ENCODE results near the gene AKR1B15. TPM values are rescaled to one million over a fixed set of nuclear protein-coding genes. Genes with fewer than 3 reads are reported as not detected.
"Not testable (repeated sequence)": the region's sequence is repeated elsewhere in the genome, so short reads cannot be mapped to it uniquely, and the experiment has no call there.

Gene AKR1B15
- total RNA-seq = not detected in 2 replicates

DNA sequence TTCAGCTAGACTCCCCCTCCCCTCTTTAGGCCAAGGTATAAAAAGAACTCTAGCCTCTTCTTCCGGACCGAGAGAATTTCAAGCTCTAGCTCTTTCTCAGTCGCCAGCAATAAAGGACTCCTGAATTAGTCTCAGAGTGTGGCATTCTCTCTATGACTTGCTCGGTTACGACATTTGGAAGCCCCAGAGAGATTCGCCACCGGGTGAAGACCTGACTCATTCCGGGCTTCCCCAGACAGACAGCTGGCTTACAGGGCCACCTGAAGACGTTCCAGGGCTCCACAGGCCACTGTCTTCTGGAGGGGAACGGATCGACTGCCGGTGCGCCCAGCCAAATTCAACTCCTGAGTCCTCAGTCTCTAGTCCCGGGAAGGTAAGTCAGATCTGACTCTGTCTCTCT is at the start of gene AKR1B15:
Gene AKR1B15, plus strand, starts transcription at position 234 of the 400 bp plus-strand sequence. CDS start 15,510 bp downstream, outside the sequence.
- DNase-seq (ENCODE audit: extremely low read depth, low read depth, low spot score) = no peak

DNA sequence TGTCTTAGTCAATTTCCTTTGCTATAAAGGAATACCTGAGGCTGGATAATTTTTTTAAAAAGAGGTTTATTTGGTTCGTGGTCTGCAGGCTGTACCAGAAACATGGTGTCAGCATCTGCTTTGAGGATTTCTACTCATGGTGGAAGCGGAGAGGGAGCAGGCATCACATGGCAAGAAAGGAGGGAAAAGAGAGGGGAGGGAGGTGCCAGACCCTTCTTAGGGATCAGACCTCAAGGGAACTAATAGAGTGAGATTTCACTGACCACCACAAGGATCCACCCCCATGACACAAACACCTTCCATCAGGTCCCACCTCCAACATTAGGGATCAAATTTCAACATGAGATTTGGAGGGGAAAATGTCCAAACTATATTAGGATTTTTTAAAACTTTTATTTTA is 48.5 kb upstream of the AKR1B15 start:
- no peak for DNase-seq (ENCODE audit: extremely low read depth, low read depth, low spot score)

DNA sequence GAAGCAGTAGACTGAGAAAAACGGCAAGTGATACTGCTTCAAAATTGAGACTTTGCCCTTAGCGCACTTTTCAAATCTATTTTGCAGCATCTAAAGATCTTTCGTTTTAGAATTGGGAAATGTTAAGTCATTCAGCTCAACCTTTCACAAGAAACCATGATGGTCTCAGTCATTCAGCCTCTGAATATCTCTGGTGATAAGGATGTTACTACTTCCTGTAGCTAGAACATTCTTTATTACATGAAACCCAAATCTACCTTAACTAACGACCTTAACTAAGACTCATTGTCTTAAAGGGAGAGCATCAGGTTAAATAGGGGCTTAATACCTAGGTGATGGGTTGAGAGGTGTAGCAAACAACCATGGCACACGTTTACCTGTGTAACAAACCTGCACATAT is 47.9 kb upstream of the AKR1B15 start:
- no peak for DNase-seq (ENCODE audit: extremely low read depth, low read depth, low spot score)

DNA sequence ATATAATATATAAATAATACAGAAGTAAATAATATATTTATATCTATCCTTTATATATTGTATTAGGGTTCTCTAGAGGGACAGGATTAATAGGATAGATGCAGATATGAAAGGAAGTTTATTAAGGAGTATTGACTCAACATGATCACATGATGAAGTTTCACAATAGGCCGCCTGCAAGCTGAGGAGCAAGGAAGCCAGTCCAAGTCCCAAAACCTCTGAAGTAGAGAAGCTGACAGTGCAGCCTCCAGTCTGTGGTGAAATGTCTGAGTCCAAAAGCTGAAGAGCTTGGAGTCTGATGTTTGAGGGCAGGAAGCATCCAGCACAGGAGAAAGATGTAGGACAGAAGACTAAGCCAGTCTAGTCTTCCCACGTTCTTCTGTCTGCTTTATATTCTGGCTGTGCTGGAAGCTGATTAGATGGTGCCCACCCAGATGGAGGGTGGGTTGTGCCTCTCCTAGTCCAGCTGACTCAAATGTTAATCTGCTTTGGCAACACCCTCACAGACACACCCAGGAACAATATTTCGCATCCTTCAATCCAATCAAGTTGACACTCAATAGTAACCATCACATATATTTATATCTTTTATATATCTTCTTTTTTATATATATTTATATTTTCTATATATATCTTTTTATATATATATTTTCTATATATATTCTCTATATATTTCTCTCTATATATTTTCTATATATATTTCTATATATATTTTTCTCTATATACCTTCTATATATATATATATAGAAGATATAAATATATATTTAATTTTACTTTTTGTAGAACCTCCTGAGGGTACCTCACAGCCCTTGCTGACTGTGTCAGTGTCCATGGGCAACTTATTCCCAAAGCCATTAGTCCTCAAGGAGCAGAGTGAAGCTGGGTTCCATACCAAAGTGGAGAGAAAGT is 46.2 kb upstream of the AKR1B15 start:
- no peak for DNase-seq (ENCODE audit: extremely low read depth, low read depth, low spot score)

DNA sequence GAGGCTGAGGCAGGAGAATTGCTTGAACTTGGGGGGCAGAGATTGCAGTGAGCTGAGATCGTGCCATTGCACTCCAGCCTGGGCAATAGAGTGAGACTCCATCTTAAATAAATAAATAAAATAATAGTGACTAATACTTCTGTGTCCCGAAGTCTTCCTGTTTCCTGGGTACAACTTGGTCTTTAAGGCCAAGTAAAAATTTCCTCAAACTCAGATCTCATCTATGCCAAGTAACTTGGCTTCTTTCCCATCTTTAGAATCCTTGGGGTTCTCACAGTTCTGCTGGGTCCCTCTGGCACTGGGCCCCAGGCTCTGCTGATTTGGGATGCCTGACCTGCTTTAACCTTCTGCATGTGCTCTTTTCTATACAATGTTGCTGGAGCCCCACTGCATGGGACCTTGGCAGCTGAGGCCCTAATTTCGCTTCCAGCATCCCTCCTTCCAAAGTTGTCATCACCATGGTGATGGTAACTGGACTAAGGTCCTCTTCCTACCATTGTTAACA is 44.2 kb upstream of the AKR1B15 start:
- no peak for DNase-seq (ENCODE audit: extremely low read depth, low read depth, low spot score)

DNA sequence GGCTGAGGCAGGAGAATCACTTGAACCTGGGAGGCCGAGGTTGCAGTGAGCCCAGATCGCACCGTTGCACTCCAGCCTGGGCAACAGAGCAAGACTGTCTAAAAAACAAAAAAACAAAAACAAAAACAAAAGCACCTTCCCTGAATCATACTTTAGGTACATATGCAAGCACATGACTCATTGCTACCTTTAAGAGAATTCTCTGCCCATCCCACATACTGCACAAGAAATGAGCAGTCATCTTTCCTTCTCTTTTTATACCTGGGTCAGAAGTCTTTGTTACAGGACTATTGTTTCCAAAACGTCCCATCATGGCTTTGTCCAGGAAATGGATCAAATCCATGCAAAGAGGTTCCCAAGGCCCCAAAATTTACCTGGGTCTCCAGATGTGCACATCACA is 43.1 kb upstream of the AKR1B15 start:
- DNase-seq (ENCODE audit: extremely low read depth, low read depth, low spot score) = no peak

DNA sequence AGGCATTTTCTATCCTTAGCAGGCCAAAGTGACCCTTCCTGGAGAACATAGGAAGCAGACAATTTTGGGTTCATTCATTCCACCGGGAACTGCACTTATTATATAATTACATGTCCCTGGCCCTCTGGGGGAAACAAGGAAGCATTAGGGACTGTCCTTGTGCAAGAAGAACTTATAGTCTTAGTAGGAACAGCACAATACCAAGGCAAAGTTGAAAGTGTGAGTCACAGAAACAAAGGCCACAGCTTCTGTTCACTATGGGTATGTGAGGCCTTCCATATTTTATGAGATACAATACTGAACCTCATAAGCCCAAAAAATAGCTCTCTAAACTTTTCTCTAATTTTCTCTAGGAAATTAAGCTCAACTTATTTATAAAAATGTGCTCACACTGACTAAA is 39.9 kb upstream of the AKR1B15 start:
- DNase-seq (ENCODE audit: extremely low read depth, low read depth, low spot score) = no peak

DNA sequence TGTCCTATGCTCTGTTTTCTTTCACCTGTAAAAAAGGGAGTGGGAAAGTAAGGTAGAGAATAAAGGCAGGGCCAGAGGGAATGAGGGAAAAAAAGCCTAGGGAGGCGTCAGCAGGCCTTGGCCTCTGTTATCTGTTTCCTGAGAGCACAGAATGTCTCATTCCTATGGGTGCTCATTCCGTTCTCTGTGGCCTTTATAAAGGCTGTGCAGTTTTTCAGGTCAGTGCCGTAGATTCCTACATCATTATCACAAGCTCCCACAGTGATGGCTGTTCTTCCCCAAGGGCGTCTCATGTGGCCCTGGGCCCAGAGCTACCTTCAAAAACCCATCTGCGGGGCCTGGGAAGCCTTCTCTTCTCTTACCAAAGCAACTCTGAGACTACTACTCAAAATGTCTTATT is 38.3 kb upstream of the AKR1B15 start:
- no peak for DNase-seq (ENCODE audit: extremely low read depth, low read depth, low spot score)

DNA sequence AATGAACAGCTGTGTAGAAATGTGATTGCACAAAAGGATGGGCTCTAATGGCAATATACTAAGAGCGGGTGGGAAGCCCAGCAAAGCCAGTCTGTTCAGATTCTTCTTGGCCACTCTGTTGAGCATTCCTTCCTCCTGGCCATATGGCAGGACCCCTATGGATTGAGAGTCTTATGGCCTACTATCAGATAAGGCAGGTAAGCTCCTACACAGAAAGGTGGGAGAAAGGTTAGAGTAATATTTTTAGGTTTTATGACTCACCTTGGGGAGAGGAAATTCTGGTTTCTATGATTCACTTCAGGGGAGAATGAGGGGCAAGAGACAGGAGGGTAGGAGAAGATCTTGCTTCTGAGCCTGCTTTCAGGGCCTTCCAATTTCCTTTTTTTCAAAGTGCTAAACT is 36.6 kb upstream of the AKR1B15 start:
- no peak for DNase-seq (ENCODE audit: extremely low read depth, low read depth, low spot score)

DNA sequence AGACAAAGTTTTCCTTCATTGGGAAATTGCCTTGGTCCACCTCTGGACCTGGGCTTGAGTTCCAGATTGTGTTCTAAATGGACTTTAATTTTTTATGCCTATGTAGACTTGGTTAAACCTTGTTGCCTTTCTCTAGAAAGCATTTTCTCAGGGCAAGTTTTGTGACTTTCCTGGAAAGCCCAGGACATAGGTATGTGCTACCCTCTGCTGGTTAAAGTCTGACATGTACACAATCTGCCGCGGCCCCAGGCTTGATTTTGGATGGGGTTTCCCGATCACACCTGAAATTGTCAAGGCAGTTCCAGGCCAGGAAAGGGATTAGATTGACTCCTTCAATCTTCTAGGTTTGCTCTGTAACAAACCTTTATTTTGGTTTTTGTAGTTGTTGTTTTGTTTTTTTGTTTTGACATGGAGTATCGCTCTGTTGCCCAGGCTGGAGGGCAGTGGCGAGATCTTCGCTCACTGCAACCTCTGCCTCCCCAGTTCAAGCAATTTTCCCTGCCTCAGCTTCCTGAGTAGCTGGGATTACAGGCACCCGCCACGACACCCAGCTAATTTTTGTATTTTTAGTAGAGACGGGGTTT is 35.6 kb upstream of the AKR1B15 start:
- no peak for DNase-seq (ENCODE audit: extremely low read depth, low read depth, low spot score)

DNA sequence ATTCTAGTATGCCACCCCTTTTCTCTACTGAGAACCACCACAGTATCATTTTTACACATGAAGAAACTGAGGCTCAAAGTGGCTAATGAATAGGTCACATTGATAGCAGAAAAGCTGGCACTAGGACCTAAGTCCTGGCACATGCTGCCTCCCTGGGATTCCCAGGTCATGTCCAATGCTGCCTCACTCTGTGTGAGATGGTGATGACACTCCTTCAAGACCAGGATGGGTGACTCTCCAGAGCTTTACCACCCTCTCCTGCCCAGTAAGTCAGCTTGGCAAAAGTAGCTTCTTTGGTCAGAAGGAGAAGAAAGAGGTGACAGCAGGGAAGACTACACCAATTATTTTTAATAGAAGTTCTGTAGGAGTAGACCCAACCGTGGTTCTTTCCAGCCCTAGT is 34.8 kb upstream of the AKR1B15 start:
- no peak for DNase-seq (ENCODE audit: extremely low read depth, low read depth, low spot score)

DNA sequence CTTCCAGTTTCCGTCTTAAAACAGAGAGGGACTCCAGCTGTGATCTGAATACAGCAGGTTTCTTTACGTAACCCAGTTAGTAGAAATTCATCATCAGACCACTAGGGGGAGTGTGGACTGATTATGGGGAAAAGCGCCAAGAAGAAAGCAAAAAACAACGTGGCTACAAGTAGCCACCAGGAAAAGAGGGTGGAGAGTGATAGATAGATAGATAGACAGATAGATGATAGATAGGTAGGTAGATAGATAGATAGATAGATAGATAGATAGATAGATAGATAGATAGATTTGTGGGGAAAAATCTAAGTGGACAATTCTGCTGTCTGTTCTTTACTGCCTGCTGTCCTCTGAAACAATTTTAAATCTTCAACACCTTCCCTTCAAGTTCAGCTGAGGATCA is 34.2 kb upstream of the AKR1B15 start:
- DNase-seq (ENCODE audit: extremely low read depth, low read depth, low spot score) = peak; percentile 66

DNA sequence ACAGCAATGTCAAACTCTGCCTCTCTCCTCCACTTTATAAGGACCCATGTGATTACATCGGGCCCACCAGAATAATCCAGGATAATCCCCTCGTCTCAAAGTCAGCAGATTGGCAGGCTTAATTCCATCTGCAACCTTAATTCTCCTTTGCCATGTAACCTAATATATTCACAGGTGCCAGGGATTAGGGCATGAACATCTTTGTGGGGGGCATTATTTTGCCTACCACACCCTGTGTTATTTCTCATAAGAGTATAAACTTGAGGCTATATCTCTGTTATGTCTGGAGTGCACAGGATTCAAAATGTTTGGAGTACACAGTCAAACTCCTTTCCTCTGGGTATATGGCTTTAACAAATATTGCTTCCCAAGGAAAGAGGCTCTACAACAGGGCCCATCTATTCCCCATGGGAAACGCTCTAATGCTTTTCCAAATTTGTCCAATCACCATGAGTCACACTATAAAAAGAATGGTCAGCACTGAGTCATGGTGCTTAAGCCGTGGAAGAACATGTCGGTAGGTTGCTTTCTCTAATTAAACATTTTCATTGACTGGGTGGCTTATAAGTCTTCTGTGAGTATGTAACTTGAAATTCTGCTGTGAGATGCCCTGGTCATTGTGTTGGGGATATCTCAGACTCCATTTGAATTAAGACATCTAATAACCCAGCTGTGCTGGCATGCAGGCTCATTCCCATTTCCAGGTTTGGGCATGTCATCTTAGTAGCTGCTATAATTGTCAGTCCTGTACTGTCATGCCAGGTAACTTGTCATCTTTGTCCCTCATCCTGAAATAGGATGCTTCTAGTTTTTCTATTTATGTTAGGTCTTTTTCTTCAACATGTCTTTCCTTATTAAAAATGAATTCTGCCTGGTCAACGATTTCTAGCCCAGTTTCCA is 33.1 kb upstream of the AKR1B15 start:
- no peak for DNase-seq (ENCODE audit: extremely low read depth, low read depth, low spot score)

DNA sequence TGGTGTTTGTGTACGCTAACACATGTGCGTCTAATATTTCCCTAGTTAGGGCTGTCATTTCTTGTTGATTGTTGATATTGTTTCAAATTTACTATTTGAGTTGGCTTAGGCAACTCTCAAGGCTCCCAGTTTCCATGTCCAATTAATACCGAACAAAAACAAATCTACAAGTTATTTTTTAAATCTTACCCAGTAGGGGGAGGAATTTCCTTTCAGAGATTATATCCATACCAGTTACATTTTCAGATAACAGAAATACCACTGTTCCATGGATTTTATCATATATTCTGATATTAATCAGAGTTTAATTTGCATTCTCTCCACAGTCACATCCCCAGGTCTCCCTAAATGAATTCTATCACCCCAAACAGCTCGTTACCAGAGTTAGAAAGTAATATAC is 28.8 kb upstream of the AKR1B15 start:
- no peak for DNase-seq (ENCODE audit: extremely low read depth, low read depth, low spot score)

DNA sequence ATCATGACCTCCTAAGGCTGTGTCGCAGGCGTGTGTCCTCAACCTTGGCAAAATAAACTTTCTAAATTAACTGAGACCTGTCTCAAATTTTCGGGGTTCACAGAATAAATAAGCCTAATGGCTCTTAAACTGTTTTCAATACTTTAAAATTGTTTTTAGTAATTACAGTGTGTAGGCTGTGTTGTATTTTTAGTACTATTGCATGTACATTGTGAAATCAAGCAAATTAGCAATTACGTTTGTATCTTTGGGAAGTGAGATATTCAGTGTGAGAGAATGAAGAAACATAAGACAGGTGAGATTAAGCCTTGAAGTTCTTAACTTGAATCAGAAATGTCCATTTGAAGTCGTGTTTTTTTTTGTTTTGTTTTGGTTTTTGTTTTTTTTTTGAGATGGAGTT is 26.3 kb upstream of the AKR1B15 start:
- DNase-seq (ENCODE audit: extremely low read depth, low read depth, low spot score) = no peak

DNA sequence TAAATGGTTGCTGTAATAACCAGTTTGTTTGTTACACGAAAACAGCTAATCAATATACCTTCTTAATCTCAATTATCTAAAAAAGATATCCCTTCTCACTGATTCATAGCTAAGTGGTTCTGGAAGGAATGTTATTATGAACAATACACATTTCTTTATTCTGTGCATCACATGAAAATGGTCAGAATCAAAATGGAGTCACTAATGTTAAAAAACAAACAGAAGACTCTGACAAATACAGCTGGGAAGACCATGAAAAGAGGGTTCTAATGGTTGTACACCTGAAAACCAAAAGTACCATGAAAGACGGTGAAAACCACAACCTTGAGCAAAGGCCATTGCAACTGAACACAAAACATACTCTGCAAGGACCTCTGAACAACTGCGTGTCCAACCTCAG is 23.5 kb upstream of the AKR1B15 start:
- DNase-seq (ENCODE audit: extremely low read depth, low read depth, low spot score) = not testable (repeated sequence)

DNA sequence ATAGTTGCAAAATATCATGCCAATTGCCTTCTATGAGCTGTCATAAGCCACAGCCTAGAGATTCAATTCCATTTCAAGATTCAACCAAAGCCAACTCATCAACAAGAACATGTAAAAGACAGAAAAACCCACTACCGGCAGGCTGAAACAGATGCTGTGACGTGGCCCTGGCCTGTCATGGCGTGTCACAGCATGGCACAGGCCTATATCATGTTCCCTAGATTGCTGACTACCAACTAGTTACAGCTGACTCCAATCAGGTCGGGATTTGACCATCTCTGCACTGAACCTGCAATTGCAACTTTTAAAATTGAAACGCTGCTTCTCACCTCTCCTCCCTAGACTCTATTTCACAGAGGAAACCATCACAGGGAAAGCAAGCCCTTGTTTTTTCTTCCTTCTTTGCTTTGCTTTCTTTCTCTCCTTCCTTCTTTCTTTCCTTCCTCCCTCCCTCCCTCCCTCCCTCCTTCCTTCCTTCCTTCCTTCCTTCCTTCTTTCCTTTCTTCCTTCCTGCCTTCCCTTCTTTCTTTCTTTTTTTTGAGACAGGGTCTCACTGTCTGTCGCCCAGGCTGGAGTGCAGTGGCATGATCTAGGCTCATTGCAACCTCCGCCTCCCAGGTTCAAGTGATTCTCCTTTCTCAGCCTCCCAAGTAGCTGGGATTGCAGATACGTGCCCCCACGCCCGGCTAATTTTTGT is 22.2 kb upstream of the AKR1B15 start:
- not testable (repeated sequence) for DNase-seq (ENCODE audit: extremely low read depth, low read depth, low spot score)

DNA sequence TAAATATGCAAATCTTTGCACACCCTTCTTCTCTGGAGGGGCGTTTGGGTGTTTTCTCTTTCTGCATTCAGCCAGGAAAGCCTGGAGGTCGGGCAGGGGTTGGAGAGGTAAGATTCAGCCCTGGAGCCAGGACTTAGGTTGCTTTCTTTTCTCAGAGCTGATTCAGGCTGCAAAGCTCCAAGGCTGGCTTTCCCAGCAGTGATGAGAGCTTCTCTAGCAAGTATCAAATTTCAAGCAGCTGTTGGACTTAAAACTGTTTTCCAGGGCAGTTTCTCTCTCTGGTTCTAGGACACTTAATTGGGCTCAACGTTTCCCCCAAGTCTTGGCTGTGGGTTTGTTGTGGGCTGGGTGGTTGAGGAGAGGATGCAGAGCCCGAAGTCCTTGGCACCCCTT is 20.9 kb upstream of the AKR1B15 start:
- no peak for DNase-seq (ENCODE audit: extremely low read depth, low read depth, low spot score)

DNA sequence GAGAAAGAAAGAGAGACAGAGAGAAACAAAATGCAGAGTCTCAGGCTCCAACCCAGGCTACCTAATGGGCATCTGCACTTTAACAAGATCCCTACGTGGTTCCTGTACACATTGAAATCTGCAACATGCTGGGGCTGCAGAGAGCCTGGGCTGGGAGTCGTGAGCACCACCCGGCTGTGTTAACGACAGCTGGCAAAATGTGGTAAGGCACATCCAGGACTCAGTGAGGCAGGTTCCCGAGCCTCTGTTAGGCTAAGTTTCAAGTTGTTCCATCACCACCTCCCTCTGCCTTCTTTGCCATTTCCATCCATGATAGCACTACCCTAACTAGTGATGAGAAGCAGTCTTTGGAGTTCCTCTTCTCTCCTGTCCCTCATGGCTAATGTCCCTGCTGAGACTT is 20.2 kb upstream of the AKR1B15 start:
- no peak for DNase-seq (ENCODE audit: extremely low read depth, low read depth, low spot score)

DNA sequence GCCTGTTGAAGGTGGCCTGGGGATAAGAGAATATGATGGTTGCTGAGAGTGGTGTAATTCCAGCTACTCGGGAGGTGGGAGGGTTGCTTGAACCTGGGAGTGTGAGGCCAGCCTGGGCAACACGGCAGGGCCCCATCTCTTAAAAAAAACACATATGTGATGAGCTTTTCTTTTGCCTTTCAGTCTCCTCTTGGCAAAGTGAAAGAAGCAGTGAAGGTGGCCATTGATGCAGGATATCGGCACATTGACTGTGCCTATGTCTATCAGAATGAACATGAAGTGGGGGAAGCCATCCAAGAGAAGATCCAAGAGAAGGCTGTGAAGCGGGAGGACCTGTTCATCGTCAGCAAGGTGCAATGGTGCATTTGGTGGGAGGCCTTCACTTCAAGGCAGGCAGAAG is 18.4 kb upstream of the AKR1B15 start:
- DNase-seq (ENCODE audit: extremely low read depth, low read depth, low spot score) = no peak

Data from glomerular endothelial cell (primary cell).